Thymus (tissue), 11 donors: ENCODE results near the gene SSUH2. TPM values are rescaled to one million over a fixed set of nuclear protein-coding genes. Genes with fewer than 3 reads are reported as not detected.

Source experiments
- DNase-seq, 9 donors: peaks; one replicate each; pipeline ENCODE4 v3.0.0-alpha.2; 2013; ENCODE audit warnings: low spot score in 9 of 9, low read depth in 6 of 9, missing footprints in 1 of 9
- H3K27ac ChIP-seq, 2 donors: one replicate each; pipeline ENCODE4 v1.5.1; 2013; ENCODE audit warnings: control low read depth in 1 of 2, low read depth in 1 of 2, low read length in 1 of 2, mild to moderate bottlenecking in 1 of 2, moderate library complexity in 1 of 2
- H3K27me3 ChIP-seq, 2 donors: one replicate each; pipeline ENCODE4 v1.5.1; 2013; ENCODE audit warnings: low read length in 1 of 2; ENCODE audit not compliant: control insufficient read depth in 2 of 2, insufficient read depth in 1 of 2
- H3K36me3 ChIP-seq, 2 donors: one replicate each; pipeline ENCODE4 v1.5.1; 2013; ENCODE audit warnings: low read length in 1 of 2, mild to moderate bottlenecking in 1 of 2, moderate library complexity in 1 of 2; ENCODE audit not compliant: control insufficient read depth in 2 of 2, insufficient read depth in 2 of 2
- H3K4me1 ChIP-seq, 2 donors: one replicate each; pipeline ENCODE4 v1.5.1; 2013; ENCODE audit warnings: low read length in 2 of 2; ENCODE audit not compliant: control insufficient read depth in 2 of 2, insufficient read depth in 2 of 2
- H3K4me3 ChIP-seq, 2 donors: one replicate each; pipeline ENCODE4 v1.5.1; 2013; ENCODE audit warnings: low read length in 2 of 2, control low read depth in 1 of 2, mild to moderate bottlenecking in 1 of 2
- H3K9me3 ChIP-seq, 2 donors: one replicate each; pipeline ENCODE4 v1.5.1; 2013; ENCODE audit warnings: low read length in 1 of 2, mild to moderate bottlenecking in 1 of 2; ENCODE audit not compliant: control insufficient read depth in 2 of 2, insufficient read depth in 1 of 2
- WGBS: extraction: QIAGEN DNeasy Blood & Tissue Kit; methylation state at CpG from one replicate; pipeline ENCODE4 v1.1.7; 2013; 5-methylcytosine and 5-hydroxymethylcytosine counted together
- polyA plus RNA-seq: library from polyadenylated mRNA; stranded (reverse); fragments of 200-250 nt; gene quantifications from one replicate; pipeline ENCODE4 v1.2.3, GENCODE V29; 2013
- total RNA-seq: library from RNA; stranded (reverse); fragments of 120-200 nt; gene quantifications from one replicate; pipeline ENCODE4 v1.2.4, GENCODE V29; 2013
- donor health status: healthy.

SSUH2 gene
- total and polyA plus RNA-seq, 2 donors: 0.47 to 1.0 TPM

GRCh38 chr3:8643693-8644365, 769 bp downstream of the SSUH2 start:
- DNase-seq: no peak
- Histone ChIP-seq H3K36me3 (no peaks in the 10 kb centered on the region), H3K4me1 (no peaks in the 10 kb centered on the region), H3K27ac (no peak overlapping the region), H3K4me3 (no peak overlapping the region), H3K27me3 (no peaks in the 10 kb centered on the region), H3K9me3 (no peaks in the 10 kb centered on the region)
- 29% methylated on average over 10 of the region's 10 CpGs for WGBS

DNA sequence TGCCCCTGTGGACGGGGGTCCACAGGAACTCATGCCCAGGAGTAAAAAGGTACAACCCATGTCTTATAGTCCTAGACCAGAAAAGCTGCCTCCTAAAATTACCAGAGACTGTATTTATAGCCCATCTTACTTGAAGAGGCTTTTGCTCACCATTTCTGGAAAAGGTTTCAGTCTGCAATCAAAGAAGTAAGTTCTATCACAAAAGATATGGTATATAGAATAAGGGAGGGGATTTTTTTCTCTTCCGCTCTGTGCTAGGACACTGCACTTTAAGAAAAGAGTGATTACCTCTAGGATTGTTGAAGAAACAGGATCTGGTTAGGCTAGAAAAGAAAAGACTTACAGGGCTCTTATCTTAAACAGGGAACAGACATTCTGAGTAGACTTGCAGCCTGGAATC, 2.6 kb downstream of the SSUH2 start:
- WGBS: 96% methylated on average over 2 of the region's 2 CpGs
- Histone ChIP-seq H3K4me3 (no peak overlapping the region), H3K9me3 (no peaks in the 10 kb centered on the region), H3K4me1 (no peaks in the 10 kb centered on the region), H3K36me3 (no peaks in the 10 kb centered on the region), H3K27me3 (no peaks in the 10 kb centered on the region), H3K27ac (no peak overlapping the region)
- DNase-seq: no peak

DNA sequence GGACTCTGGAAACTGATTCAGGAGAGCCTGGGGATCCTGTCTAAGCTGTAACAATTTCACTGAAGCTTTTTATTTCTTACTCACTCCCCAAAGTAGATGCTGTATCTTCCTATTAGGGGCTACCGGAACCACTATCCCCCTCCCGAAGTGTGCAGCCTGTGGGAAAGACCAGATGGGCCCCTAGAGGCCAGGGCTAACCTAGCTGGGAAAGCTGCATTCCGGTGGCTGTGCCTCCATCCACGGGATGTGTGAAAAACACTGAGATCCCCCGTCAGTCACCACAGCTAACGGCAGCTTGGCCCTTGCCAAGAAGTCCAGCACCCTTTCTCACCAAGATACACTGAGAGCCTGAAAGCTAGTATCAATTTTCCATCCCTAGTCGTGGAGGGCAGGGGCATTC, 3.1 kb downstream of the SSUH2 start:
- H3K27ac ChIP-seq: no peak overlapping the region
- WGBS: 91% methylated on average over 7 of the region's 7 CpGs
- no peak for DNase-seq
- H3K4me3 ChIP-seq: no peak overlapping the region
- no peaks in the 10 kb centered on the region for H3K36me3 ChIP-seq
- no peaks in the 10 kb centered on the region for H3K27me3 ChIP-seq
- H3K9me3 ChIP-seq: no peaks in the 10 kb centered on the region
- H3K4me1 ChIP-seq: no peaks in the 10 kb centered on the region

DNA sequence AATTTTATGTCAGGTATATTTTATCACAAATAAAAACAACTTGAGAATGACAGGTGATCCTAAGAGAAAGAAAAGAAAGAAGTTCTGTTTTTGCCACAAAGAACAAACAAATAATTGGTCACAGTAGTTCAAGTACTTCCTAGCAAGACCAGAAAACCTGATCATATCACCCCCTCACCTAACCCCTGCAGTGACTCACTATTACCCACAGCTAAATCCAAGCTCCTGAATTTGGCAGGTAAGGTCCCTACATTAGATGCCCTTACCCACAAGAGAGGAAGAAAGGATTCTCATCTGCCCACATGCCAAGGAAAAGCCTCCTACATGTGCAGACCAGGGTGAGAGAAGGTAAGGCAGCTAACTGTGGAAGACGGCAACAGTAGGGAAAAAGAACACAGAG, 4.4 kb downstream of the SSUH2 start:
- 98% methylated on average over 1 of the region's 1 CpG for WGBS
- Histone ChIP-seq H3K27ac (no peak overlapping the region), H3K27me3 (no peaks in the 10 kb centered on the region), H3K4me3 (no peak overlapping the region), H3K9me3 (no peaks in the 10 kb centered on the region), H3K4me1 (no peaks in the 10 kb centered on the region), H3K36me3 (no peaks in the 10 kb centered on the region)
- no peak for DNase-seq

DNA sequence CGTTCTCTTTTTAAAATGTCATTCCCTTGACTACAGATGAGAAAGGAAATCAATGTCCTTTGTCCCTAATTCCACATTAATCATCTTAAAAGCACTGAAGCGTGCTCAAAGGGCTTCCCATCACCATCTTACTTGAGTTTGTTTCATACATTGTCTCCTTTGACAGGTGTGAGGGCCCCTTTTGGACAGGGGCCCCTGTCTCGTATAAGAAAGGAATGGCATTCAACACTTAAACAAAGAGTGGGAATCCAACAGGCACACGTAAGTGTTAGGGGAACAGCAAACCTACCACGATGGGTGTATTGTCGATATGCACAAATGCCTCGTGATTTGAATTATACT, 5.0 kb downstream of the SSUH2 start:
- 95% methylated on average over 7 of the region's 7 CpGs for WGBS
- no peaks in the 10 kb centered on the region for H3K9me3 ChIP-seq
- DNase-seq: no peak
- H3K36me3 ChIP-seq: no peaks in the 10 kb centered on the region
- H3K27ac ChIP-seq: no peak overlapping the region
- no peaks in the 10 kb centered on the region for H3K4me1 ChIP-seq
- no peaks in the 10 kb centered on the region for H3K27me3 ChIP-seq
- H3K4me3 ChIP-seq: no peak overlapping the region

GRCh38 chr3:8638994-8639658, 5.5 kb downstream of the SSUH2 start:
- H3K4me3 ChIP-seq: no peak overlapping the region
- no peak overlapping the region for H3K27ac ChIP-seq

GRCh38 chr3:8637348-8637747, 7.2 kb downstream of the SSUH2 start:
- DNase-seq: no peak
- no peak overlapping the region for H3K4me3 ChIP-seq
- no peaks in the 10 kb centered on the region for H3K9me3 ChIP-seq
- WGBS: 87% methylated on average over 1 of the region's 1 CpG
- no peaks in the 10 kb centered on the region for H3K4me1 ChIP-seq
- H3K27me3 ChIP-seq: no peaks in the 10 kb centered on the region
- H3K27ac ChIP-seq: no peak overlapping the region
- H3K36me3 ChIP-seq: no peaks in the 10 kb centered on the region

More at GRCh38 chr3:8638994-8639658, 5.5 kb downstream of the SSUH2 start:
- 92% methylated on average over 13 of the region's 13 CpGs for WGBS
- H3K4me1 ChIP-seq: no peaks in the 10 kb centered on the region
- no peaks in the 10 kb centered on the region for H3K36me3 ChIP-seq
- DNase-seq: no peak
- no peaks in the 10 kb centered on the region for H3K27me3 ChIP-seq
- no peaks in the 10 kb centered on the region for H3K9me3 ChIP-seq

- Histone ChIP-seq H3K27ac (no peak overlapping the region), H3K4me1 (no peaks in the 10 kb centered on the region), H3K9me3 (no peaks in the 10 kb centered on the region), H3K36me3 (no peaks in the 10 kb centered on the region), H3K4me3 (no peak overlapping the region), H3K27me3 (no peaks in the 10 kb centered on the region)
- no peak for DNase-seq
- 90% methylated on average over 7 of the region's 7 CpGs for WGBS
Measured at GRCh38 chr3:8635631-8636030, 9.0 kb downstream of the SSUH2 start.

DNA sequence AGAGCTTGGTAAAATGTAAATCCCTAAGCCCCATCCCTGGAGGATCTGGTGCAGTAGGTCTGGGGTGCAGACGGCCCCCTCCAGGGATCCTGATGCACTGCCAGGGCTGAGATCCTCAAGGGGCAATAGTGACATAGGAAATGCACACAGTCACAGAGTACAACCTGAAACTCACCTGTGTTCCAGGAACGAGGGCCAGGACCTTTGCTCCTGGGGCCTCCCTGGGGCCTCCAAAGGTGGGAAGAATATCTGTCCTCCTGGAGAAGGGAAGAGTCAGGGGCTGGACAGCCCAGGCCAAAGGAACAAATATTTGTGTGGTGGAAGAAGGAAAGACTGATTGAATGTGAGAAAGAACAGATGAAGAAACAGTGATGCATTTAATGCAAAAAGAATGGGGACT, 9.5 kb downstream of the SSUH2 start:
- H3K36me3 ChIP-seq: no peaks in the 10 kb centered on the region
- no peaks in the 10 kb centered on the region for H3K4me1 ChIP-seq
- WGBS: 96% methylated on average over 2 of the region's 2 CpGs
- DNase-seq: no peak
- no peak overlapping the region for H3K4me3 ChIP-seq
- H3K27me3 ChIP-seq: no peaks in the 10 kb centered on the region
- no peaks in the 10 kb centered on the region for H3K9me3 ChIP-seq
- H3K27ac ChIP-seq: no peak overlapping the region
